HepG2 (cell line): ENCODE data around the gene TAPBP. TPM values are rescaled to one million over a fixed set of nuclear protein-coding genes. Genes with fewer than 3 reads are reported as not detected.

Source experiments
- ELF1 ChIP-seq: sonication (generic); formaldehyde crosslinking; IDR thresholded peaks from 2 replicates; pipeline ENCODE4 v1.4.0; 2020; ENCODE audit warnings: missing genetic modification reagents
- FOXA1 ChIP-seq, 2 experiments: fragments of 450-650 bp in 1 of 2; sonication (generic) in 1 of 2; formaldehyde crosslinking in 1 of 2; IDR thresholded peaks; 2 replicates each; pipeline versions ENCODE4 v1.4.0 to v1.6.1; 2016 to 2020; ENCODE audit warnings: missing genetic modification reagents in 1 of 2
- FOXK2 ChIP-seq: fragments of 450-650 bp; IDR thresholded peaks from 2 replicates; pipeline ENCODE4 v1.6.1; 2016
- HIC2 ChIP-seq: sonication (generic); formaldehyde crosslinking; IDR thresholded peaks from 2 replicates; pipeline ENCODE4 v1.9.0; 2022; ENCODE audit warnings: low read depth, missing genetic modification reagents
- MIER2 ChIP-seq: IDR thresholded peaks from 2 replicates; pipeline ENCODE4 v1.6.1; 2016; ENCODE audit warnings: missing biosample characterization, missing genetic modification reagents
- MIER3 ChIP-seq: IDR thresholded peaks from 2 replicates; pipeline ENCODE4 v1.6.1; 2016; ENCODE audit warnings: missing compliant biosample characterization, borderline replicate concordance
- MXD4 ChIP-seq: IDR thresholded peaks from 2 replicates; pipeline ENCODE4 v1.6.1; 2016; ENCODE audit warnings: mild to moderate bottlenecking, missing biosample characterization, missing genetic modification reagents
- POGK ChIP-seq: sonication (generic); formaldehyde crosslinking; conservative IDR thresholded peaks from 2 replicates; pipeline ENCODE4 v1.8.0; 2022; ENCODE audit warnings: mild to moderate bottlenecking, moderate library complexity, missing genetic modification reagents
- REL ChIP-seq: sonication (generic); formaldehyde crosslinking; conservative IDR thresholded peaks from 2 replicates; pipeline ENCODE4 v1.8.0; 2022; ENCODE audit warnings: mild to moderate bottlenecking, missing genetic modification reagents, moderate library complexity
- SP4 ChIP-seq: sonication (generic); formaldehyde crosslinking; IDR thresholded peaks from 2 replicates; pipeline ENCODE4 v1.8.1; 2023; ENCODE audit warnings: mild to moderate bottlenecking, missing genetic modification reagents
- ZMYM2 ChIP-seq: sonication (generic); formaldehyde crosslinking; IDR thresholded peaks from 2 replicates; pipeline ENCODE4 v1.8.0; 2022; ENCODE audit warnings: mild to moderate bottlenecking, missing genetic modification reagents
- ZNF235 ChIP-seq: sonication (generic); formaldehyde crosslinking; IDR thresholded peaks from 2 replicates; pipeline ENCODE4 v1.8.1; 2023; ENCODE audit warnings: mild to moderate bottlenecking, missing genetic modification reagents, borderline replicate concordance
- ZNF343 ChIP-seq: sonication (generic); formaldehyde crosslinking; IDR thresholded peaks from 2 replicates; pipeline ENCODE4 v1.4.0; 2020; ENCODE audit warnings: mild to moderate bottlenecking, missing genetic modification reagents
- ZNF652 ChIP-seq: IDR thresholded peaks from 2 replicates; pipeline ENCODE4 v1.6.1; 2016; ENCODE audit warnings: low read depth, borderline replicate concordance
- ZNF746 ChIP-seq: sonication (generic); formaldehyde crosslinking; IDR thresholded peaks from 2 replicates; pipeline ENCODE4 v1.8.0; 2022; ENCODE audit warnings: mild to moderate bottlenecking, missing genetic modification reagents
- ZNF790 ChIP-seq: sonication (generic); formaldehyde crosslinking; IDR thresholded peaks from 2 replicates; pipeline ENCODE4 v1.8.0; 2022; ENCODE audit warnings: missing genetic modification reagents, mild to moderate bottlenecking, borderline replicate concordance
- polyA plus RNA-seq, 8 experiments: library from polyadenylated mRNA; depleted of rRNA in 3 of 8; stranded (reverse) in 7 of 8; unstranded in 1 of 8; fragments of >200 nt; fragmentation: Illumina TruSeq in 4 of 8; extraction: Trizol in 4 of 8; gene quantifications; 2 replicates each; pipeline versions ENCODE4 v1.2.1 to v1.2.3, GENCODE V29; 2011 to 2016; ENCODE audit warnings: low read depth in 4 of 8, missing spikeins in 1 of 8, mixed read lengths in 1 of 8; ENCODE audit not compliant: insufficient read depth in 1 of 8
- total RNA-seq, 5 experiments: library from RNA; depleted of rRNA; stranded (reverse); fragments of >200 nt; fragmentation: Illumina TruSeq; extraction: Trizol; gene quantifications; 2 replicates each; pipeline ENCODE4 v1.2.3, GENCODE V29; 2016; ENCODE audit warnings: low read depth in 1 of 5
- TF ChIP-seq, protein P1 (sequence below): IDR thresholded peaks from 2 replicates; pipeline ENCODE4 v1.6.1; 2016; ENCODE audit warnings: low read depth, borderline replicate concordance
- TF ChIP-seq, protein P2 (sequence below): sonication (generic); formaldehyde crosslinking; IDR thresholded peaks from 2 replicates; pipeline ENCODE4 v1.8.1; 2023; ENCODE audit warnings: missing genetic modification reagents, inconsistent platforms, borderline replicate concordance
- TF ChIP-seq, protein P3 (sequence below): sonication (generic); formaldehyde crosslinking; IDR thresholded peaks from 2 replicates; pipeline ENCODE4 v1.5.1; 2020; ENCODE audit warnings: mild to moderate bottlenecking, moderate library complexity, missing genetic modification reagents
- TF ChIP-seq, protein P4 (sequence below): sonication (generic); formaldehyde crosslinking; IDR thresholded peaks from 2 replicates; pipeline ENCODE4 v1.4.0; 2020; ENCODE audit warnings: mild to moderate bottlenecking, missing genetic modification reagents, borderline replicate concordance

The TAPBP gene
- total and polyA plus RNA-seq, 2 of the 13 experiments (the other 11 are each of a cell fraction or from before 2014, with no cell fraction given) = 27.4 to 32.3 TPM

- TF ChIP-seq POGK (CRISPR knock-in tag) (0 out of 2 replicates have a peak, but pooled peaks have one; percentile 40), ZNF343 (CRISPR knock-in tag) (no peak), ELF1 (CRISPR knock-in tag) (peak; percentile 44; the same call in 1 of the 2 replicates), ZMYM2 (CRISPR knock-in tag) (no peak), HIC2 (CRISPR knock-in tag) (no peak), ZNF235 (no peak; the same call in 1 of the 2 replicates), REL (CRISPR knock-in tag) (peak; percentile 79; the same call in 1 of the 2 replicates), MIER2 (CRISPR knock-in tag) (no peak), ZNF652 (CRISPR knock-in tag) (no peak), FOXA1 (IDR thresholded peaks at IDR 0.05) (no peak), FOXA1 (CRISPR knock-in tag; IDR thresholded peaks at IDR 0.05) (no peak), SP4 (CRISPR knock-in tag) (no peak; the same call in 1 of the 2 replicates), FOXK2 (no peak), ZNF790 (CRISPR knock-in tag) (0 out of 2 replicates have a peak, but pooled peaks have one; percentile 60), MXD4 (0 out of 2 replicates have a peak, but pooled peaks have one; percentile 49), ZNF746 (CRISPR knock-in tag) (0 out of 2 replicates have a peak, but pooled peaks have one; percentile 52), MIER3 (no peak; the same call in 1 of the 2 replicates)
- TF ChIP-seq, protein P1, sequence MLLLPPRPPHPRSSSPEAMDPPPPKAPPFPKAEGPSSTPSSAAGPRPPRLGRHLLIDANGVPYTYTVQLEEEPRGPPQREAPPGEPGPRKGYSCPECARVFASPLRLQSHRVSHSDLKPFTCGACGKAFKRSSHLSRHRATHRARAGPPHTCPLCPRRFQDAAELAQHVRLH (CRISPR knock-in tag) = no peak; the same call in 1 of the 2 replicates
- TF ChIP-seq, protein P2, sequence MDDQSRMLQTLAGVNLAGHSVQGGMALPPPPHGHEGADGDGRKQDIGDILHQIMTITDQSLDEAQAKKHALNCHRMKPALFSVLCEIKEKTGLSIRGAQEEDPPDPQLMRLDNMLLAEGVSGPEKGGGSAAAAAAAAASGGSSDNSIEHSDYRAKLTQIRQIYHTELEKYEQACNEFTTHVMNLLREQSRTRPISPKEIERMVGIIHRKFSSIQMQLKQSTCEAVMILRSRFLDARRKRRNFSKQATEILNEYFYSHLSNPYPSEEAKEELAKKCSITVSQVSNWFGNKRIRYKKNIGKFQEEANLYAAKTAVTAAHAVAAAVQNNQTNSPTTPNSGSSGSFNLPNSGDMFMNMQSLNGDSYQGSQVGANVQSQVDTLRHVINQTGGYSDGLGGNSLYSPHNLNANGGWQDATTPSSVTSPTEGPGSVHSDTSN (CRISPR knock-in tag) = no peak
- TF ChIP-seq, protein P3, sequence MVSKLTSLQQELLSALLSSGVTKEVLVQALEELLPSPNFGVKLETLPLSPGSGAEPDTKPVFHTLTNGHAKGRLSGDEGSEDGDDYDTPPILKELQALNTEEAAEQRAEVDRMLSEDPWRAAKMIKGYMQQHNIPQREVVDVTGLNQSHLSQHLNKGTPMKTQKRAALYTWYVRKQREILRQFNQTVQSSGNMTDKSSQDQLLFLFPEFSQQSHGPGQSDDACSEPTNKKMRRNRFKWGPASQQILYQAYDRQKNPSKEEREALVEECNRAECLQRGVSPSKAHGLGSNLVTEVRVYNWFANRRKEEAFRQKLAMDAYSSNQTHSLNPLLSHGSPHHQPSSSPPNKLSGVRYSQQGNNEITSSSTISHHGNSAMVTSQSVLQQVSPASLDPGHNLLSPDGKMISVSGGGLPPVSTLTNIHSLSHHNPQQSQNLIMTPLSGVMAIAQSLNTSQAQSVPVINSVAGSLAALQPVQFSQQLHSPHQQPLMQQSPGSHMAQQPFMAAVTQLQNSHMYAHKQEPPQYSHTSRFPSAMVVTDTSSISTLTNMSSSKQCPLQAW (CRISPR knock-in tag) = no peak
- TF ChIP-seq, protein P4, sequence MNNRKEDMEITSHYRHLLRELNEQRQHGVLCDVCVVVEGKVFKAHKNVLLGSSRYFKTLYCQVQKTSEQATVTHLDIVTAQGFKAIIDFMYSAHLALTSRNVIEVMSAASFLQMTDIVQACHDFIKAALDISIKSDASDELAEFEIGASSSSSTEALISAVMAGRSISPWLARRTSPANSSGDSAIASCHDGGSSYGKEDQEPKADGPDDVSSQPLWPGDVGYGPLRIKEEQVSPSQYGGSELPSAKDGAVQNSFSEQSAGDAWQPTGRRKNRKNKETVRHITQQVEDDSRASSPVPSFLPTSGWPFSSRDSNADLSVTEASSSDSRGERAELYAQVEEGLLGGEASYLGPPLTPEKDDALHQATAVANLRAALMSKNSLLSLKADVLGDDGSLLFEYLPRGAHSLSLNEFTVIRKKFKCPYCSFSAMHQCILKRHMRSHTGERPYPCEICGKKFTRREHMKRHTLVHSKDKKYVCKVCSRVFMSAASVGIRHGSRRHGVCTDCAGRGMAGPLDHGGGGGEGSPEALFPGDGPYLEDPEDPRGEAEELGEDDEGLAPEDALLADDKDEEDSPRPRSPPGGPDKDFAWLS = no peak
These were observed at the start of gene TAPBP (continued) for GRCh38 chr6:33313709-33314514.
